Fibroblast of lung (primary cell): ENCODE results near the gene PTPRM.

Experiments used
- EZH2 ChIP-seq: IDR thresholded peaks from 2 replicates; pipeline ENCODE4 v1.5.1; 2012; ENCODE audit warnings: low read length, control low read depth, mild to moderate bottlenecking; ENCODE audit errors: missing control alignments
- TF ChIP-seq, protein P1 (sequence below), 2 donors: IDR thresholded peaks in 1 of 2; conservative IDR thresholded peaks in 1 of 2; 1 replicate in 1 of 2; 2 replicates in 1 of 2; pipeline ENCODE4 v1.5.1; 2011 to 2012; ENCODE audit warnings: low read length in 2 of 2, control low read depth in 1 of 2, inconsistent platforms in 1 of 2, low read depth in 1 of 2, mild to moderate bottlenecking in 1 of 2

DNA sequence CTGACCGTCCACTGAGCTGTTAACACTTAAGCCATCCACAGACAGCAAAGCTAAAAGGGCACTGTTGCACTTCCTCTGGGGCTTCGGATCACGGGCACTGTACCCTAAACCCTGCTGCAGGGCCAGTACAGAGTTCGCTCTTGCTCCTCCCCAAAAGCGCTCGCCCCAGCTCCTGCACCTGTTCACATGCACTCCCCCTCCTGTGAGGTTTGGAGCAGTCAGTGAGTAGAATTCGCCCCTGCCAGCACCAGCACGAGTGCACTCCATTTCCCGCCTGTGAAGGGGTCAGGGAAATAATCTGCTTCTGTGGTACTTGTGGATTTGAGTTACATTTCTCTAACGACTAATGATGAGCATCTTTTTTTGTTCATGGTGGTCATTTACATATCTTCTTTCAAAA lies 158.8 kb downstream of the PTPRM start:
- TF ChIP-seq, protein P1, sequence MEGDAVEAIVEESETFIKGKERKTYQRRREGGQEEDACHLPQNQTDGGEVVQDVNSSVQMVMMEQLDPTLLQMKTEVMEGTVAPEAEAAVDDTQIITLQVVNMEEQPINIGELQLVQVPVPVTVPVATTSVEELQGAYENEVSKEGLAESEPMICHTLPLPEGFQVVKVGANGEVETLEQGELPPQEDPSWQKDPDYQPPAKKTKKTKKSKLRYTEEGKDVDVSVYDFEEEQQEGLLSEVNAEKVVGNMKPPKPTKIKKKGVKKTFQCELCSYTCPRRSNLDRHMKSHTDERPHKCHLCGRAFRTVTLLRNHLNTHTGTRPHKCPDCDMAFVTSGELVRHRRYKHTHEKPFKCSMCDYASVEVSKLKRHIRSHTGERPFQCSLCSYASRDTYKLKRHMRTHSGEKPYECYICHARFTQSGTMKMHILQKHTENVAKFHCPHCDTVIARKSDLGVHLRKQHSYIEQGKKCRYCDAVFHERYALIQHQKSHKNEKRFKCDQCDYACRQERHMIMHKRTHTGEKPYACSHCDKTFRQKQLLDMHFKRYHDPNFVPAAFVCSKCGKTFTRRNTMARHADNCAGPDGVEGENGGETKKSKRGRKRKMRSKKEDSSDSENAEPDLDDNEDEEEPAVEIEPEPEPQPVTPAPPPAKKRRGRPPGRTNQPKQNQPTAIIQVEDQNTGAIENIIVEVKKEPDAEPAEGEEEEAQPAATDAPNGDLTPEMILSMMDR (conservative IDR thresholded peaks at IDR 0.05 in 1 of 2, IDR thresholded peaks at IDR 0.05 in 1 of 2; ENCODE audit: low read depth in 1 of 2, low read length in 2 of 2), result no peak
- TF ChIP-seq EZH2, result no peak
